CD4-positive, alpha-beta T cell treated with Interferon gamma for 1 hour (primary cell): ENCODE data around the gene S1PR3.
"Not testable (repeated sequence)": the region's sequence is repeated elsewhere in the genome, so short reads cannot be mapped to it uniquely, and the experiment has no call there.

Experiments used
- DNase-seq: peaks from one replicate; pipeline ENCODE4 v3.0.0-alpha.2; 2020

S1PR3 gene

GRCh38 chr9:88991066-88992034 lies at the start of gene S1PR3:
S1PR3 (plus strand) TSS chr9:88991468; CDS start chr9:89001201, 9,733 bp downstream.
- DNase-seq, result peak; percentile 7

- not testable (repeated sequence) for DNase-seq
Observed at GRCh38 chr9:88941586-88941985, 49.7 kb upstream of the S1PR3 start.

GRCh38 chr9:88942411-88942810 lies 48.9 kb upstream of the S1PR3 start:
- DNase-seq, result no peak

GRCh38 chr9:88945636-88946333 lies 45.5 kb upstream of the S1PR3 start:
- DNase-seq, result no peak

GRCh38 chr9:88947581-88948573 lies 43.4 kb upstream of the S1PR3 start:
- no peak for DNase-seq

- DNase-seq, result no peak
Observed at GRCh38 chr9:88949425-88949824, 41.8 kb upstream of the S1PR3 start.

GRCh38 chr9:88949961-88950340 lies 41.3 kb upstream of the S1PR3 start:
- no peak for DNase-seq

- DNase-seq, result no peak
Observed at GRCh38 chr9:88950341-88951154, 40.7 kb upstream of the S1PR3 start.

- DNase-seq, result no peak
Observed at GRCh38 chr9:88951155-88951542, 40.1 kb upstream of the S1PR3 start.

GRCh38 chr9:88952086-88952615 lies 39.1 kb upstream of the S1PR3 start:
- DNase-seq, result no peak

- DNase-seq, result no peak
Observed at GRCh38 chr9:88952976-88953375, 38.3 kb upstream of the S1PR3 start.

- no peak for DNase-seq
Observed at GRCh38 chr9:88953381-88954029, 37.8 kb upstream of the S1PR3 start.

- no peak for DNase-seq
Observed at GRCh38 chr9:88954066-88954465, 37.2 kb upstream of the S1PR3 start.

- no peak for DNase-seq
Observed at GRCh38 chr9:88957526-88957925, 33.7 kb upstream of the S1PR3 start.

GRCh38 chr9:88959727-88960469 lies 31.4 kb upstream of the S1PR3 start:
- no peak for DNase-seq

GRCh38 chr9:88960632-88961031 lies 30.6 kb upstream of the S1PR3 start:
- DNase-seq, result no peak

- DNase-seq, result no peak
Observed at GRCh38 chr9:88965473-88965872, 25.8 kb upstream of the S1PR3 start.

- DNase-seq, result no peak
Observed at GRCh38 chr9:88966894-88967676, 24.2 kb upstream of the S1PR3 start.

GRCh38 chr9:88968799-88969198 lies 22.5 kb upstream of the S1PR3 start:
- DNase-seq, result no peak
